GM23338 (cell line): Measurements from ENCODE around the gene CD74. TPM values are rescaled to one million over a fixed set of nuclear protein-coding genes. Genes with fewer than 3 reads are reported as not detected.

Experiments
- ATAC-seq: fragments of 200-7000 bp; cut with Tn5 transposase; 3 replicates; pipeline ENCODE4 v1.9.1; 2020
- DNase-seq: peaks from one replicate; pipeline ENCODE4 v3.0.0-alpha.2; 2015; ENCODE audit warnings: low spot score
- H2AFZ ChIP-seq: fragments of 200-600 bp; sonication (generic); 2 replicates; pipeline ENCODE4 v1.8.0; 2016; ENCODE audit warnings: antibody characterized with exemption, mild to moderate bottlenecking, moderate library complexity
- H3F3A ChIP-seq: fragments of 200-600 bp; sonication (generic); replicated peaks from 2 replicates; pipeline ENCODE4 v1.8.0; 2017; ENCODE audit warnings: antibody characterized with exemption, mixed run types, low read depth
- H3K27ac ChIP-seq: fragments of 200-600 bp; sonication (generic); 2 replicates; pipeline ENCODE4 v1.6.1; 2016; ENCODE audit warnings: low read depth
- H3K27me3 ChIP-seq: fragments of 200-600 bp; sonication (generic); 2 replicates; pipeline ENCODE4 v1.8.0; 2016; ENCODE audit warnings: mild to moderate bottlenecking, mixed run types, moderate library complexity; ENCODE audit not compliant: insufficient read depth
- H3K36me3 ChIP-seq: fragments of 200-600 bp; sonication (generic); 2 replicates; pipeline ENCODE4 v1.8.0; 2016; ENCODE audit warnings: mild to moderate bottlenecking; ENCODE audit not compliant: insufficient read depth
- H3K4me1 ChIP-seq: fragments of 200-600 bp; sonication (generic); 2 replicates; pipeline ENCODE4 v1.8.0; 2016; ENCODE audit warnings: mild to moderate bottlenecking, moderate library complexity; ENCODE audit not compliant: insufficient read depth
- H3K4me2 ChIP-seq: fragments of 200-600 bp; sonication (generic); 2 replicates; pipeline ENCODE4 v1.7.1; 2017; ENCODE audit warnings: mixed run types
- H3K4me3 ChIP-seq: fragments of 200-600 bp; sonication (generic); 2 replicates; pipeline ENCODE4 v1.6.1; 2016; ENCODE audit warnings: mixed run types
- H3K79me2 ChIP-seq: fragments of 200-600 bp; sonication (generic); replicated peaks from 2 replicates; pipeline ENCODE4 v1.8.0; 2017; ENCODE audit warnings: mild to moderate bottlenecking; ENCODE audit not compliant: insufficient read depth
- H3K9me2 ChIP-seq: fragments of 200-600 bp; sonication (generic); 2 replicates; pipeline ENCODE4 v1.8.0; 2017; ENCODE audit not compliant: insufficient read depth
- H4K20me1 ChIP-seq: fragments of 200-600 bp; sonication (generic); replicated peaks from 2 replicates; pipeline ENCODE4 v1.8.0; 2017; ENCODE audit warnings: mild to moderate bottlenecking; ENCODE audit not compliant: insufficient read depth
- H3K27ac Mint-ChIP-seq: 2 replicates; pipeline ENCODE4 v1.8.0; 2020; ENCODE audit warnings: inconsistent platforms, mild to moderate bottlenecking, moderate library complexity, mixed read lengths
- H3K27me3 Mint-ChIP-seq: 3 replicates; pipeline ENCODE4 v1.8.0; 2022; ENCODE audit warnings: low read depth, mild to moderate bottlenecking, moderate library complexity, mixed read lengths, inconsistent platforms; ENCODE audit not compliant: insufficient read depth, poor library complexity
- H3K36me3 Mint-ChIP-seq: 3 replicates; pipeline ENCODE4 v1.8.0; 2021; ENCODE audit warnings: low read depth, mild to moderate bottlenecking, inconsistent platforms, moderate library complexity, mixed read lengths
- H3K4me1 Mint-ChIP-seq: 3 replicates; pipeline ENCODE4 v1.8.0; 2020; ENCODE audit warnings: mild to moderate bottlenecking, inconsistent platforms, mixed read lengths
- H3K4me3 Mint-ChIP-seq: 3 replicates; pipeline ENCODE4 v1.8.0; 2021; ENCODE audit warnings: moderate library complexity, mild to moderate bottlenecking, inconsistent platforms, mixed read lengths
- H3K9me3 Mint-ChIP-seq: 3 replicates; pipeline ENCODE4 v1.8.0; 2020; ENCODE audit warnings: moderate library complexity, mild to moderate bottlenecking, inconsistent platforms, mixed read lengths
- CREB1 ChIP-seq: fragments of 250-450 bp; sonication (Bioruptor Pico); IDR thresholded peaks from 2 replicates; pipeline ENCODE4 v1.5.0; 2020; ENCODE audit warnings: low read depth, mild to moderate bottlenecking, moderate library complexity
- CTCF ChIP-seq, 2 experiments: fragments of 200-600 bp in 1 of 2; sonication (generic) in 1 of 2; conservative IDR thresholded peaks; 2 replicates each; pipeline versions ENCODE4 v1.5.1 to v1.6.1; 2016 to 2017; ENCODE audit warnings: antibody characterized with exemption in 2 of 2, low read depth in 2 of 2, mild to moderate bottlenecking in 2 of 2, moderate library complexity in 1 of 2
- ETS1 ChIP-seq: IDR thresholded peaks from 2 replicates; pipeline ENCODE4 v1.6.1; 2016; ENCODE audit warnings: antibody characterized with exemption
- EZH2 ChIP-seq: fragments of 200-600 bp; sonication (generic); IDR thresholded peaks from one replicate; pipeline ENCODE4 v1.8.0; 2017; ENCODE audit warnings: antibody characterized with exemption, mild to moderate bottlenecking, low read depth; ENCODE audit not compliant: unreplicated experiment
- EZH2phosphoT487 ChIP-seq: fragments of 200-600 bp; sonication (generic); IDR thresholded peaks from one replicate; pipeline ENCODE4 v1.8.1; 2018; ENCODE audit warnings: antibody characterized with exemption; ENCODE audit not compliant: unreplicated experiment
- JUNB ChIP-seq: IDR thresholded peaks from one replicate; pipeline ENCODE4 v1.6.1; 2016; ENCODE audit warnings: antibody characterized with exemption; ENCODE audit not compliant: unreplicated experiment
- NANOG ChIP-seq: IDR thresholded peaks from 2 replicates; pipeline ENCODE4 v1.6.1; 2016; ENCODE audit warnings: antibody characterized with exemption, borderline replicate concordance
- POLR2AphosphoS5 ChIP-seq: IDR thresholded peaks from 2 replicates; pipeline ENCODE4 v1.6.1; 2016; ENCODE audit warnings: antibody characterized with exemption, low read depth
- STAT1 ChIP-seq: IDR thresholded peaks from one replicate; pipeline ENCODE4 v1.6.1; 2016; ENCODE audit warnings: antibody characterized with exemption; ENCODE audit not compliant: unreplicated experiment
- ZNF114 ChIP-seq: fragments of 250-450 bp; sonication (Bioruptor Pico); IDR thresholded peaks from 2 replicates; pipeline ENCODE4 v1.5.0; 2020; ENCODE audit warnings: mild to moderate bottlenecking, moderate library complexity
- ZNF331 ChIP-seq: fragments of 250-450 bp; sonication (Bioruptor Pico); IDR thresholded peaks from 2 replicates; pipeline ENCODE4 v1.5.0; 2020; ENCODE audit warnings: low read depth, mild to moderate bottlenecking, moderate library complexity
- ZNF462 ChIP-seq: fragments of 250-450 bp; sonication (Bioruptor Pico); IDR thresholded peaks from 2 replicates; pipeline ENCODE4 v1.5.0; 2020; ENCODE audit warnings: mild to moderate bottlenecking, moderate library complexity
- polyA plus RNA-seq: library from polyadenylated mRNA; unstranded; fragments of >200 nt; fragmentation: Nextera tagmentation; extraction: Ambion mirVana; gene quantifications from 2 replicates; pipeline ENCODE4 v1.2.1, GENCODE V29; 2016
- total RNA-seq: library from RNA; depleted of rRNA; stranded (reverse); fragments of >200 nt; shearing (Covaris generic); gene quantifications from 2 replicates; pipeline ENCODE4 v1.2.3, GENCODE V29; 2014
- TF ChIP-seq, protein P1 (sequence below): IDR thresholded peaks from one replicate; pipeline ENCODE4 v1.6.1; 2018; ENCODE audit warnings: antibody characterized with exemption; ENCODE audit not compliant: unreplicated experiment

The CD74 gene
- total and polyA plus RNA-seq, 2 experiments from 2014 or later = 49.8 to 98.4 TPM

- peaks cover 11% of the 10 kb centered on the region; the same call in 1 of the 2 replicates for H3K36me3 ChIP-seq
- peaks cover 40% of the 10 kb centered on the region for H3K36me3 Mint-ChIP-seq
- no peak overlapping the region; the same call in 2 of the 3 replicates for H3K4me3 Mint-ChIP-seq
- 0 out of 2 replicates have a peak, but pooled peaks cover 4% of the 10 kb centered on the region for H3F3A ChIP-seq
- no peak for ATAC-seq
- TF ChIP-seq EZH2 = no peak
- TF ChIP-seq CREB1 (CRISPR knock-in tag) = no peak
- no peak for TF ChIP-seq ZNF331
- no peak for TF ChIP-seq STAT1
- TF ChIP-seq JUNB = no peak
- no peak for TF ChIP-seq CTCF (conservative IDR thresholded peaks at IDR 0.05; ENCODE audit: low read depth in 2 of 2)
- TF ChIP-seq ETS1 = no peak
- TF ChIP-seq, protein P1, sequence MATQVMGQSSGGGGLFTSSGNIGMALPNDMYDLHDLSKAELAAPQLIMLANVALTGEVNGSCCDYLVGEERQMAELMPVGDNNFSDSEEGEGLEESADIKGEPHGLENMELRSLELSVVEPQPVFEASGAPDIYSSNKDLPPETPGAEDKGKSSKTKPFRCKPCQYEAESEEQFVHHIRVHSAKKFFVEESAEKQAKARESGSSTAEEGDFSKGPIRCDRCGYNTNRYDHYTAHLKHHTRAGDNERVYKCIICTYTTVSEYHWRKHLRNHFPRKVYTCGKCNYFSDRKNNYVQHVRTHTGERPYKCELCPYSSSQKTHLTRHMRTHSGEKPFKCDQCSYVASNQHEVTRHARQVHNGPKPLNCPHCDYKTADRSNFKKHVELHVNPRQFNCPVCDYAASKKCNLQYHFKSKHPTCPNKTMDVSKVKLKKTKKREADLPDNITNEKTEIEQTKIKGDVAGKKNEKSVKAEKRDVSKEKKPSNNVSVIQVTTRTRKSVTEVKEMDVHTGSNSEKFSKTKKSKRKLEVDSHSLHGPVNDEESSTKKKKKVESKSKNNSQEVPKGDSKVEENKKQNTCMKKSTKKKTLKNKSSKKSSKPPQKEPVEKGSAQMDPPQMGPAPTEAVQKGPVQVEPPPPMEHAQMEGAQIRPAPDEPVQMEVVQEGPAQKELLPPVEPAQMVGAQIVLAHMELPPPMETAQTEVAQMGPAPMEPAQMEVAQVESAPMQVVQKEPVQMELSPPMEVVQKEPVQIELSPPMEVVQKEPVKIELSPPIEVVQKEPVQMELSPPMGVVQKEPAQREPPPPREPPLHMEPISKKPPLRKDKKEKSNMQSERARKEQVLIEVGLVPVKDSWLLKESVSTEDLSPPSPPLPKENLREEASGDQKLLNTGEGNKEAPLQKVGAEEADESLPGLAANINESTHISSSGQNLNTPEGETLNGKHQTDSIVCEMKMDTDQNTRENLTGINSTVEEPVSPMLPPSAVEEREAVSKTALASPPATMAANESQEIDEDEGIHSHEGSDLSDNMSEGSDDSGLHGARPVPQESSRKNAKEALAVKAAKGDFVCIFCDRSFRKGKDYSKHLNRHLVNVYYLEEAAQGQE = no peak
- TF ChIP-seq NANOG = no peak
- no peak for TF ChIP-seq ZNF462
- no peak for TF ChIP-seq EZH2phosphoT487
- TF ChIP-seq POLR2AphosphoS5 = no peak
- TF ChIP-seq ZNF114 (CRISPR knock-in tag) = no peak
- peaks cover 2% of the 10 kb centered on the region; the same call in 1 of the 2 replicates for H3K4me1 ChIP-seq
- no peak overlapping the region for H3K4me3 ChIP-seq
- H3K27me3 ChIP-seq = no peaks in the 10 kb centered on the region
- peaks cover 20% of the 10 kb centered on the region for H3K27me3 Mint-ChIP-seq
- peaks cover under 1% of the 10 kb centered on the region; the same call in 1 of the 3 replicates for H3K4me1 Mint-ChIP-seq
- H3K9me2 ChIP-seq = no peaks in the 10 kb centered on the region
- no peak for DNase-seq
- H3K4me2 ChIP-seq = no peak overlapping the region
- H2AFZ ChIP-seq = no peak overlapping the region
- H3K79me2 ChIP-seq = no peaks in the 10 kb centered on the region
- no peak overlapping the region for H3K27ac ChIP-seq
- H3K9me3 Mint-ChIP-seq = no peaks in the 10 kb centered on the region; the same call in 2 of the 3 replicates
- no peak overlapping the region for H3K27ac Mint-ChIP-seq
- H4K20me1 ChIP-seq = peaks cover 5% of the 10 kb centered on the region; the same call in 1 of the 2 replicates
These were observed 9.8 kb downstream of the CD74 start for GRCh38 chr5:150402901-150403342.
